Liver (tissue), 9 donors: ENCODE data around the gene CD2. TPM values are rescaled to one million over a fixed set of nuclear protein-coding genes. Genes with fewer than 3 reads are reported as not detected.

Source experiments
- DNase-seq: peaks from one replicate; pipeline ENCODE4 v3.0.0-alpha.2; 2017; ENCODE audit warnings: low spot score
- H3K27ac ChIP-seq, 2 donors: one replicate each; pipeline ENCODE4 v1.7.0; 2013; ENCODE audit warnings: inconsistent platforms in 2 of 2, low read length in 2 of 2, control low read depth in 1 of 2, low read depth in 1 of 2, mild to moderate bottlenecking in 1 of 2
- H3K27me3 ChIP-seq, 4 donors: one replicate each; pipeline versions ENCODE4 v1.6.1 to v1.7.0; 2013; ENCODE audit warnings: low read length in 3 of 4, inconsistent platforms in 1 of 4, mild to moderate bottlenecking in 1 of 4, moderate library complexity in 1 of 4; ENCODE audit not compliant: control insufficient read depth in 4 of 4, insufficient read depth in 4 of 4
- H3K36me3 ChIP-seq, 4 donors: one replicate each; pipeline versions ENCODE4 v1.6.1 to v1.7.0; 2013; ENCODE audit warnings: low read length in 3 of 4, mild to moderate bottlenecking in 3 of 4, low read depth in 1 of 4, moderate library complexity in 1 of 4; ENCODE audit not compliant: control insufficient read depth in 4 of 4, insufficient read depth in 3 of 4
- H3K4me1 ChIP-seq, 4 donors: one replicate each; pipeline versions ENCODE4 v1.6.1 to v1.7.0; 2013; ENCODE audit warnings: low read length in 3 of 4, mild to moderate bottlenecking in 3 of 4, moderate library complexity in 1 of 4; ENCODE audit not compliant: control insufficient read depth in 4 of 4, insufficient read depth in 4 of 4
- H3K4me3 ChIP-seq, 3 donors: one replicate each; pipeline versions ENCODE4 v1.6.1 to v1.7.0; 2013; ENCODE audit warnings: low read length in 3 of 3, control low read depth in 1 of 3, low read depth in 1 of 3, mild to moderate bottlenecking in 1 of 3
- H3K9ac ChIP-seq, 2 donors: one replicate each; pipeline ENCODE4 v1.7.0; 2013; ENCODE audit warnings: low read length in 2 of 2, mild to moderate bottlenecking in 2 of 2, moderate library complexity in 2 of 2, control low read depth in 1 of 2, low read depth in 1 of 2
- H3K9me3 ChIP-seq, 4 donors: one replicate each; pipeline versions ENCODE4 v1.6.1 to v1.7.0; 2013; ENCODE audit warnings: low read length in 3 of 4; ENCODE audit not compliant: control insufficient read depth in 4 of 4
- CTCF ChIP-seq: fragments of 150-350 bp; IDR thresholded peaks from 2 replicates; pipeline ENCODE4 v1.5.1; 2017; ENCODE audit warnings: improper control_type of control experiment, low read depth, low read length; ENCODE audit not compliant: missing input control
- EGR1 ChIP-seq, 2 donors: IDR thresholded peaks; 2 replicates each; pipeline ENCODE4 v1.6.1; 2016 to 2018; ENCODE audit warnings: antibody characterized with exemption in 2 of 2, low read depth in 2 of 2
- FOXA2 ChIP-seq: IDR thresholded peaks from 2 replicates; pipeline ENCODE4 v1.6.1; 2016; ENCODE audit warnings: antibody characterized with exemption
- GABPA ChIP-seq, 2 donors: IDR thresholded peaks in 1 of 2; conservative IDR thresholded peaks in 1 of 2; 2 replicates each; pipeline ENCODE4 v1.6.1; 2016; ENCODE audit warnings: antibody characterized with exemption in 2 of 2, mild to moderate bottlenecking in 1 of 2, moderate library complexity in 1 of 2
- HNF4A ChIP-seq, 2 donors: conservative IDR thresholded peaks; 2 replicates each; pipeline ENCODE4 v1.6.1; 2016; ENCODE audit warnings: antibody characterized with exemption in 2 of 2, mild to moderate bottlenecking in 2 of 2
- HNF4G ChIP-seq: IDR thresholded peaks from 2 replicates; pipeline ENCODE4 v1.6.1; 2016; ENCODE audit warnings: antibody characterized with exemption
- NR2F2 ChIP-seq: IDR thresholded peaks from 2 replicates; pipeline ENCODE4 v1.6.1; 2016; ENCODE audit warnings: antibody characterized with exemption
- RAD21 ChIP-seq, 2 donors: IDR thresholded peaks; 2 replicates each; pipeline ENCODE4 v1.6.1; 2016; ENCODE audit warnings: antibody characterized with exemption in 2 of 2, mild to moderate bottlenecking in 2 of 2
- REST ChIP-seq: IDR thresholded peaks from 2 replicates; pipeline ENCODE4 v1.6.1; 2016; ENCODE audit warnings: antibody characterized with exemption, mild to moderate bottlenecking
- SP1 ChIP-seq: IDR thresholded peaks from 2 replicates; pipeline ENCODE4 v1.6.1; 2018; ENCODE audit warnings: antibody characterized with exemption, mild to moderate bottlenecking
- TAF1 ChIP-seq: conservative IDR thresholded peaks from 2 replicates; pipeline ENCODE4 v1.6.1; 2016; ENCODE audit warnings: antibody characterized with exemption, mild to moderate bottlenecking
- WGBS: extraction: QIAGEN DNeasy Blood & Tissue Kit; methylation state at CpG from one replicate; pipeline ENCODE4 v1.1.7; 2013; 5-methylcytosine and 5-hydroxymethylcytosine counted together
- polyA plus RNA-seq, 2 donors: library from polyadenylated mRNA; stranded (reverse) in 1 of 2; unstranded in 1 of 2; fragments of 200-250 nt in 1 of 2; fragments of >200 nt in 1 of 2; fragmentation: Nextera tagmentation in 1 of 2; extraction: Ambion mirVana in 1 of 2; gene quantifications; one replicate each; pipeline versions ENCODE4 v1.2.1 to v1.2.3, GENCODE V29; 2013 to 2015
- total RNA-seq, 2 donors: library from RNA; depleted of rRNA; stranded (reverse); fragments of >200 nt; gene quantifications; one replicate each; pipeline ENCODE4 v1.2.3, GENCODE V29; 2014
- TF ChIP-seq, protein P1 (sequence below): IDR thresholded peaks from 2 replicates; pipeline ENCODE4 v1.6.1; 2016; ENCODE audit warnings: antibody characterized with exemption
- TF ChIP-seq, protein P2 (sequence below): IDR thresholded peaks from 2 replicates; pipeline ENCODE4 v1.6.1; 2016; ENCODE audit warnings: antibody characterized with exemption
- donor health status: healthy.
- donor health status: healthy.
- donor health status: healthy.
- donor health status: healthy.
- donor health status: healthy.

CD2 gene
- total and polyA plus RNA-seq, 4 donors = 0.28 to 1.5 (median 0.89) TPM

- no peak for DNase-seq
- no peaks in the 10 kb centered on the region for H3K4me1 ChIP-seq
- H3K9me3 ChIP-seq = no peaks in the 10 kb centered on the region
- no peak overlapping the region for H3K9ac ChIP-seq
- H3K36me3 ChIP-seq = no peaks in the 10 kb centered on the region
- no peak for TF ChIP-seq NR2F2
- TF ChIP-seq HNF4A (conservative IDR thresholded peaks at IDR 0.05) = no peak
- TF ChIP-seq, protein P1, sequence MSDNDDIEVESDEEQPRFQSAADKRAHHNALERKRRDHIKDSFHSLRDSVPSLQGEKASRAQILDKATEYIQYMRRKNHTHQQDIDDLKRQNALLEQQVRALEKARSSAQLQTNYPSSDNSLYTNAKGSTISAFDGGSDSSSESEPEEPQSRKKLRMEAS = no peak
- TF ChIP-seq TAF1 = no peak
- WGBS = 97% methylated on average over 4 of the region's 4 CpGs
- no peaks in the 10 kb centered on the region for H3K27me3 ChIP-seq
- H3K27ac ChIP-seq = no peak overlapping the region
- no peak overlapping the region for H3K4me3 ChIP-seq
Measured at GRCh38 chr1:116721451-116722007, 32.7 kb upstream of the CD2 start.

GRCh38 chr1:116722016-116722838 lies 32.0 kb upstream of the CD2 start:
- Histone ChIP-seq H3K27ac (no peak overlapping the region), H3K36me3 (no peaks in the 10 kb centered on the region), H3K4me1 (no peaks in the 10 kb centered on the region), H3K9ac (no peak overlapping the region), H3K4me3 (no peak overlapping the region), H3K27me3 (no peaks in the 10 kb centered on the region), H3K9me3 (no peaks in the 10 kb centered on the region)
- no peak for DNase-seq
- TF ChIP-seq, protein P1 = no peak
- TF ChIP-seq HNF4G = no peak
- no peak for TF ChIP-seq SP1
- no peak for TF ChIP-seq TAF1
- no peak for TF ChIP-seq RAD21 (IDR thresholded peaks at IDR 0.05)
- no peak for TF ChIP-seq GABPA (IDR thresholded peaks at IDR 0.05 in 1 of 2, conservative IDR thresholded peaks at IDR 0.05 in 1 of 2)
- TF ChIP-seq, protein P2, sequence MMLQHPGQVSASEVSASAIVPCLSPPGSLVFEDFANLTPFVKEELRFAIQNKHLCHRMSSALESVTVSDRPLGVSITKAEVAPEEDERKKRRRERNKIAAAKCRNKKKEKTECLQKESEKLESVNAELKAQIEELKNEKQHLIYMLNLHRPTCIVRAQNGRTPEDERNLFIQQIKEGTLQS = no peak
- TF ChIP-seq FOXA2 = no peak
- 86% methylated on average over 4 of the region's 4 CpGs for WGBS

DNA sequence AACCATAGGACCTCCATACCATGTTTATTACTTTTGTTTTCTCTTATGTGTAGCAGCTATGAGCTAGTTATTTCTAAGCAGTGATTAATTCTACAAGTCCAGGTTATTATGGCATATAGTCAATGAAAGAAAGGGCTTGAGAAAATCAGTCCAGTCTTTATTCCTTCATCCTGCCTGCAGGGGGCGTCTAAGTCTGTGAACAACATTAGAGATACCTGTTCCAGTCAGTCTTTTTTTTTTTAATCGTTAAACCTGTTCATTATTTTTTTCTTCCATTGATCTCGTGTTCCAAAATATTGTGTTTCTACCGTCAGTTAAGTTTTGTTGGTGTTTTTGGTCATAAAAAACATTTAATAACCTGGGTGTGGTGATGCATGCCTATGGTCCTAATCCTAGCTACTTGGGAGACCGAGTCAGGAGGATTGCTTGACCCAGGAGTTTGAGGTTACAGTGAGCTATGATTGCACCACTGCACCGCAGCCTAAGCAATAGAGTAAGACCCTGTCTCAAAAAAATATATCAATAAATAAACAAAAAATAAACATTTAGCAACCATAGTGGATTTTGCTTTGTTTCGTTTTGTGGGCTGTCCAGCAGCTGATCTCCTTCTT lies 29.4 kb upstream of the CD2 start:
- peak; percentile 68 to 76 for TF ChIP-seq RAD21 (IDR thresholded peaks at IDR 0.05)
- TF ChIP-seq REST = no peak
- peak; percentile 65 for TF ChIP-seq CTCF
- no peak for TF ChIP-seq EGR1 (IDR thresholded peaks at IDR 0.05; ENCODE audit: low read depth in 2 of 2)
- no peak overlapping the region for H3K9ac ChIP-seq
- no peaks in the 10 kb centered on the region for H3K36me3 ChIP-seq
- no peaks in the 10 kb centered on the region for H3K9me3 ChIP-seq
- WGBS = 44% methylated on average over 7 of the region's 7 CpGs
- no peaks in the 10 kb centered on the region for H3K27me3 ChIP-seq
- no peaks in the 10 kb centered on the region for H3K4me1 ChIP-seq
- H3K27ac ChIP-seq = no peak overlapping the region
- DNase-seq = peak; percentile 59
- no peak overlapping the region for H3K4me3 ChIP-seq
